HUES64 (cell line): Measurements from ENCODE around the gene TXNDC15.
"Not testable (repeated sequence)": the region's sequence is repeated elsewhere in the genome, so short reads cannot be mapped to it uniquely, and the experiment has no call there.

Source experiments
- H3K27ac ChIP-seq: 2 replicates; pipeline ENCODE4 v1.7.0; 2013; ENCODE audit warnings: low read depth, low read length, inconsistent platforms
- H3K27me3 ChIP-seq: 2 replicates; pipeline ENCODE4 v1.6.1; 2013; ENCODE audit warnings: mild to moderate bottlenecking, low read length; ENCODE audit not compliant: insufficient read depth
- H3K36me3 ChIP-seq: 2 replicates; pipeline ENCODE4 v1.6.1; 2013; ENCODE audit warnings: mild to moderate bottlenecking, low read length; ENCODE audit not compliant: insufficient read depth
- H3K4me1 ChIP-seq: 2 replicates; pipeline ENCODE4 v1.6.1; 2013; ENCODE audit warnings: mild to moderate bottlenecking, low read length, moderate library complexity; ENCODE audit not compliant: insufficient read depth
- H3K4me3 ChIP-seq: 2 replicates; pipeline ENCODE4 v1.5.1; 2013; ENCODE audit warnings: mild to moderate bottlenecking, low read length, moderate library complexity
- H3K9ac ChIP-seq: 2 replicates; pipeline ENCODE4 v1.6.1; 2013; ENCODE audit warnings: mild to moderate bottlenecking, low read depth, low read length
- H3K9me3 ChIP-seq: 2 replicates; pipeline ENCODE4 v1.6.1; 2013; ENCODE audit warnings: low read depth, low read length; ENCODE audit not compliant: insufficient read depth
- WGBS: fragments of 150-250, 120-280 bp; methylation state at CpG from one replicate; pipeline ENCODE4 v1.1.7; 2013; ENCODE audit warnings: missing lambda C conversion rate; 5-methylcytosine and 5-hydroxymethylcytosine counted together

TXNDC15 gene

DNA sequence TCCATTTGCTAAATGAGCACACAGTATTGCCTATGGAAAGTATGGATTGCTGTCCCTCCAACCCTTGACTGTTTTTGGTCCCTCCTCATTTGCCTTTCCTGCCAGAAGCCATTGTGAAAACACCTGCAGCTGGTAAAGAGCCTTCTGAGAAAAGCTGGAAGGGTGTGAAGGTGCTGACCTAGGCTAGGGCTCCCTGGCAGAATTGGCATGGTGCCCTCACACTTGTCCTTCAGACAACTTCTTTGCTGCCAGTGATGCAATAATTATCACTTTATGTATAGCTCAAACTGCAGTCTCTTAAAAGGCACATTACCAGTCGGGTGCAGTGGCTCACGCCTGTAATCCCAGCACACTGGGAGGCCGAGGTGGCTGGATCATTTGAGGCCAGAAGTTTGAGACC lies 4.2 kb downstream of the TXNDC15 start:
- no peak overlapping the region for H3K4me3 ChIP-seq
- WGBS, result 95% methylated on average over 3 of the region's 3 CpGs

GRCh38 chr5:134879456-134879855 lies 5.3 kb downstream of the TXNDC15 start:
- 93% methylated on average over 3 of the region's 3 CpGs for WGBS
- H3K9ac ChIP-seq, result no peak overlapping the region
- peaks cover 6% of the 10 kb centered on the region; the same call in 1 of the 2 replicates for H3K4me1 ChIP-seq
- H3K27me3 ChIP-seq, result no peaks in the 10 kb centered on the region
- no peak overlapping the region for H3K27ac ChIP-seq
- H3K36me3 ChIP-seq, result no peaks in the 10 kb centered on the region
- H3K4me3 ChIP-seq, result no peak overlapping the region
- no peaks in the 10 kb centered on the region for H3K9me3 ChIP-seq

More for the DNA sequence above, 4.2 kb downstream of the TXNDC15 start:
- H3K9ac ChIP-seq, result no peak overlapping the region
- peaks cover 12% of the 10 kb centered on the region for H3K4me1 ChIP-seq
- H3K9me3 ChIP-seq, result no peaks in the 10 kb centered on the region
- no peaks in the 10 kb centered on the region for H3K36me3 ChIP-seq
- H3K27me3 ChIP-seq, result no peaks in the 10 kb centered on the region
- H3K27ac ChIP-seq, result no peak overlapping the region

GRCh38 chr5:134880937-134881336 lies 6.8 kb downstream of the TXNDC15 start:
- H3K4me1 ChIP-seq, H3K9ac ChIP-seq, H3K27me3 ChIP-seq, H3K36me3 ChIP-seq, H3K9me3 ChIP-seq, H3K27ac ChIP-seq, H3K4me3 ChIP-seq: not testable (repeated sequence)
- 91% methylated on average over 1 of the region's 3 CpGs for WGBS

DNA sequence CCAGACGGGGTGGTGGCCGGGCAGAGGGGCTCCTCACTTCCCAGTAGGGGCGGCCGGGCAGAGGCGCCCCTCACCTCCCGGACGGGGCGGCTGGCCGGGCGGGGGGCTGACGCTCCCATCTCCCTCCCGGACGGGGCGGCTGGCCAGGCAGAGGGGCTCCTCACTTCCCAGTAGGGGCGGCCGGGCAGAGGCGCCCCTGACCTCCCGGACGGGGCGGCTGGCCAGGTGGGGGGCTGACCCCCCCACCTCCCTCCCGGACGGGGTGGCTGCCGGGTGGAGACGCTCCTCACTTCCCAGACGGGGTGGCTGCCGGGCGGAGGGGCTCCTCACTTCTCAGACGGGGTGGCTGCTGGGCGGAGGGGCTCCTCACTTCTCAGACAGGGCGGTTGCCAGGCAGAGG lies 7.5 kb downstream of the TXNDC15 start:
- not testable (repeated sequence) for H3K4me3 ChIP-seq, H3K27me3 ChIP-seq, H3K9ac ChIP-seq, H3K9me3 ChIP-seq, H3K27ac ChIP-seq, H3K36me3 ChIP-seq, H3K4me1 ChIP-seq
- WGBS, result 94% methylated on average over 28 of the region's 30 CpGs

- no peaks in the 10 kb centered on the region for H3K36me3 ChIP-seq
- H3K4me1 ChIP-seq, result no peaks in the 10 kb centered on the region
- 89% methylated on average over 14 of the region's 14 CpGs for WGBS
- no peak overlapping the region for H3K4me3 ChIP-seq
- H3K9ac ChIP-seq, result no peak overlapping the region
- H3K27ac ChIP-seq, result no peak overlapping the region
- no peaks in the 10 kb centered on the region for H3K27me3 ChIP-seq
- H3K9me3 ChIP-seq, result no peaks in the 10 kb centered on the region
Observed at GRCh38 chr5:134887593-134888159, 13.5 kb downstream of the TXNDC15 start.

- no peak overlapping the region for H3K27ac ChIP-seq
- no peaks in the 10 kb centered on the region for H3K9me3 ChIP-seq
- H3K4me1 ChIP-seq, result 0 out of 2 replicates have a peak, but pooled peaks cover 4% of the 10 kb centered on the region
- 97% methylated on average over 8 of the region's 8 CpGs for WGBS
- H3K9ac ChIP-seq, result no peak overlapping the region
- H3K36me3 ChIP-seq, result no peaks in the 10 kb centered on the region
- H3K4me3 ChIP-seq, result no peak overlapping the region
- no peaks in the 10 kb centered on the region for H3K27me3 ChIP-seq
Observed at GRCh38 chr5:134889335-134889734, 15.2 kb downstream of the TXNDC15 start.

- Histone ChIP-seq H3K27ac (no peak overlapping the region), H3K4me3 (no peak overlapping the region), H3K27me3 (no peaks in the 10 kb centered on the region), H3K9ac (no peak overlapping the region), H3K4me1 (0 out of 2 replicates have a peak, but pooled peaks cover 4% of the 10 kb centered on the region), H3K36me3 (no peaks in the 10 kb centered on the region), H3K9me3 (no peaks in the 10 kb centered on the region)
- WGBS, result 100% methylated on average over 1 of the region's 1 CpG
Observed at GRCh38 chr5:134891473-134891872, 17.3 kb downstream of the TXNDC15 start.

- Histone ChIP-seq H3K36me3 (peaks cover under 1% of the 10 kb centered on the region; the same call in 1 of the 2 replicates), H3K27me3 (no peaks in the 10 kb centered on the region), H3K9me3 (no peaks in the 10 kb centered on the region), H3K27ac (no peak overlapping the region), H3K4me1 (0 out of 2 replicates have a peak, but pooled peaks cover 4% of the 10 kb centered on the region), H3K4me3 (no peak overlapping the region), H3K9ac (no peak overlapping the region)
- WGBS, result 89% methylated on average over 3 of the region's 3 CpGs
Observed at GRCh38 chr5:134892282-134892681, 18.1 kb downstream of the TXNDC15 start.

DNA sequence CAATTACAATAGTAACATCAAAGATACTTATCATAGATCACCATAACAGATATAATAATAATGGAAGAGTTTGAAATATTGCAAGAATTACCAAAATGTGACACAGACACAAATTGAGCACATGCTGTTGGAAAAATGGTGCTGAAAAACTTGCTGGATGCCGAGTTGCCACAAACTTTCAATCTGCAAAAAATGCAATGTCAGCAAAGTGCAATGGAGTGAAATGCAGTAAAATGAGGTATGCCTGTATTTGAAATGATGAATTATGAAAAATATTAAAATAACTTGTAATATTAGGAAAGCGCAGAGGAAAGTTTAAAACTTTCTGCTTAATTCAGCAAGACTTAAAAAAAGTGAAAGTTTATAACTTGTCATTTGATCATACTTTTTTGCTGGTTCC lies 18.8 kb downstream of the TXNDC15 start:
- no peak overlapping the region for H3K9ac ChIP-seq
- H3K9me3 ChIP-seq, result no peaks in the 10 kb centered on the region
- 0 out of 2 replicates have a peak, but pooled peaks cover 4% of the 10 kb centered on the region for H3K4me1 ChIP-seq
- H3K36me3 ChIP-seq, result peaks cover 4% of the 10 kb centered on the region; the same call in 1 of the 2 replicates
- no peak overlapping the region for H3K27ac ChIP-seq
- 98% methylated on average over 2 of the region's 2 CpGs for WGBS
- no peak overlapping the region for H3K4me3 ChIP-seq
- H3K27me3 ChIP-seq, result no peaks in the 10 kb centered on the region

GRCh38 chr5:134893748-134894505 lies 19.8 kb downstream of the TXNDC15 start:
- Histone ChIP-seq H3K4me3 (no peak overlapping the region), H3K27me3 (no peaks in the 10 kb centered on the region), H3K9me3 (no peaks in the 10 kb centered on the region), H3K9ac (no peak overlapping the region), H3K36me3 (peaks cover 4% of the 10 kb centered on the region; the same call in 1 of the 2 replicates), H3K4me1 (0 out of 2 replicates have a peak, but pooled peaks cover 4% of the 10 kb centered on the region), H3K27ac (no peak overlapping the region)
- 94% methylated on average over 7 of the region's 7 CpGs for WGBS

DNA sequence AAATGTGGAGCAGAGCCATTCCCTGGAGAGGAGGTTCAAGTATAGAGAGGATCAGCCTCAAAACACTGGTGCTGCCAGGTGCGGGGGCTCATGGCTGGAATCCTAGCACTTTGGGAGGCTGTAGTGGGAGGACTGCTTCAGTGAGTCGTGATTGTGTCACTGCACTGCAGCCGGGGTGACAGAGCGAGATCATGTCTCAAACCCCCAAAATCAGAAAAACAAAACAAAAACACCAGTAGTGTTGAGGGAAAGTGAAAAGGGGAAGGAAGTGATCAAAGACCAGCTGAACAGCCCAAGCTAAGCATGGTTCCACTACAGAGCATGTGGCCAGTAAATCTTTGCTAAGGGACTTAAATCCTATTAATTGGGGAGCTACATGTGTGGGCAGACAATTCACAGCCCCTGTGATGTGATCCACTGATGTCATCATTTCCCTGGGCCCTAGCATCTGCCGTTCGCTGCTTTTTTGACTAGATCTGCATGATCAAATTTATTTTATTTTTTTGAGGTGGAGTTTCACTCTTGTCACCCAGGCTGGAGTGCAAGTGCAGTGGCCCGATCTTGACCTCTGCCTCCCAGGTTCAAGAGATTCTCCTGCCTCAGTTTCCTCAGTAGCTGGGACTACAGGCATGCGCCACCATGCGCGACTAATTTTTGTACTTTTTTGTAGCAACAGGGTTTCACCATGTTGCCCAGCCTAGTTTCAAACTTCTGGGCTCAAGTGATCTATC lies 28.1 kb downstream of the TXNDC15 start:
- no peaks in the 10 kb centered on the region for H3K9me3 ChIP-seq
- H3K9ac ChIP-seq, result no peak overlapping the region
- H3K36me3 ChIP-seq, result peaks cover 9% of the 10 kb centered on the region
- no peaks in the 10 kb centered on the region for H3K27me3 ChIP-seq
- no peak overlapping the region for H3K27ac ChIP-seq
- H3K4me3 ChIP-seq, result no peak overlapping the region
- H3K4me1 ChIP-seq, result no peaks in the 10 kb centered on the region; the same call in 1 of the 2 replicates
- WGBS, result 96% methylated on average over 7 of the region's 10 CpGs
